Body of pancreas (tissue), 4 donors: ENCODE results near the gene TECR. TPM values are rescaled to one million over a fixed set of nuclear protein-coding genes. Genes with fewer than 3 reads are reported as not detected.

Experiments
- ATAC-seq: fragments of 150-250 bp; one replicate; pipeline ENCODE4 v1.9.1; 2016
- DNase-seq, 4 donors: peaks; one replicate each; pipeline ENCODE4 v3.0.0-alpha.2; 2019
- H3K27ac ChIP-seq, 4 donors: fragments of 200-600 bp; sonication (generic); 1 replicate in 3 of 4; 2 replicates in 1 of 4; pipeline versions ENCODE4 v1.5.1 to v1.6.1; 2016 to 2019; ENCODE audit warnings: mild to moderate bottlenecking in 1 of 4, mixed read lengths in 1 of 4, moderate library complexity in 1 of 4
- H3K27me3 ChIP-seq, 2 donors: fragments of 200-600 bp; sonication (generic); one replicate each; pipeline ENCODE4 v1.6.0; 2016; ENCODE audit warnings: mild to moderate bottlenecking in 1 of 2
- H3K36me3 ChIP-seq, 2 donors: fragments of 200-600 bp; sonication (generic); replicated peaks in 1 of 2; 2 replicates each; pipeline ENCODE4 v1.5.1; 2016; ENCODE audit warnings: low read depth in 2 of 2; ENCODE audit not compliant: insufficient read depth in 1 of 2
- H3K4me1 ChIP-seq: fragments of 200-600 bp; sonication (generic); one replicate; pipeline ENCODE4 v1.6.0; 2016
- H3K4me3 ChIP-seq, 2 donors: fragments of 200-600 bp; sonication (generic); 1 replicate in 1 of 2; 2 replicates in 1 of 2; pipeline ENCODE4 v1.5.1; 2016 to 2019
- H3K9me3 ChIP-seq, 3 donors: fragments of 200-600 bp; sonication (generic); 1 replicate in 2 of 3; 2 replicates in 1 of 3; pipeline ENCODE4 v1.5.1; 2016
- POLR2A ChIP-seq, 3 donors: fragments of 450-650 bp; IDR thresholded peaks; one replicate each; pipeline ENCODE4 v1.6.1; 2016; ENCODE audit warnings: antibody characterized with exemption in 3 of 3, mild to moderate bottlenecking in 2 of 3
- WGBS, 2 donors: methylation state at CpG; one replicate each; pipeline ENCODE4 v1.1.5; 2017; 5-methylcytosine and 5-hydroxymethylcytosine counted together
- intact Hi-C: fragments of 100-400 bp; cut with DNase I; formaldehyde crosslinking; loops from one replicate; pipeline ENCODE4 v1.15.1; 2023
- total RNA-seq, 2 donors: library from RNA; depleted of rRNA; stranded (reverse); fragments of >200 nt; gene quantifications; one replicate each; pipeline ENCODE4 v1.1.0, GENCODE V29; 2016
- TF ChIP-seq, protein P1 (sequence below), 7 experiments: fragments of 450-650 bp in 4 of 7; fragments of 200-600 bp in 3 of 7; sonication (generic) in 3 of 7; IDR thresholded peaks; one replicate each; pipeline ENCODE4 v1.5.1; 2016 to 2019; ENCODE audit warnings: antibody characterized with exemption in 7 of 7

Gene TECR
- total RNA-seq, 2 donors from 2014 or later, result 26.2 to 28.7 TPM

DNA sequence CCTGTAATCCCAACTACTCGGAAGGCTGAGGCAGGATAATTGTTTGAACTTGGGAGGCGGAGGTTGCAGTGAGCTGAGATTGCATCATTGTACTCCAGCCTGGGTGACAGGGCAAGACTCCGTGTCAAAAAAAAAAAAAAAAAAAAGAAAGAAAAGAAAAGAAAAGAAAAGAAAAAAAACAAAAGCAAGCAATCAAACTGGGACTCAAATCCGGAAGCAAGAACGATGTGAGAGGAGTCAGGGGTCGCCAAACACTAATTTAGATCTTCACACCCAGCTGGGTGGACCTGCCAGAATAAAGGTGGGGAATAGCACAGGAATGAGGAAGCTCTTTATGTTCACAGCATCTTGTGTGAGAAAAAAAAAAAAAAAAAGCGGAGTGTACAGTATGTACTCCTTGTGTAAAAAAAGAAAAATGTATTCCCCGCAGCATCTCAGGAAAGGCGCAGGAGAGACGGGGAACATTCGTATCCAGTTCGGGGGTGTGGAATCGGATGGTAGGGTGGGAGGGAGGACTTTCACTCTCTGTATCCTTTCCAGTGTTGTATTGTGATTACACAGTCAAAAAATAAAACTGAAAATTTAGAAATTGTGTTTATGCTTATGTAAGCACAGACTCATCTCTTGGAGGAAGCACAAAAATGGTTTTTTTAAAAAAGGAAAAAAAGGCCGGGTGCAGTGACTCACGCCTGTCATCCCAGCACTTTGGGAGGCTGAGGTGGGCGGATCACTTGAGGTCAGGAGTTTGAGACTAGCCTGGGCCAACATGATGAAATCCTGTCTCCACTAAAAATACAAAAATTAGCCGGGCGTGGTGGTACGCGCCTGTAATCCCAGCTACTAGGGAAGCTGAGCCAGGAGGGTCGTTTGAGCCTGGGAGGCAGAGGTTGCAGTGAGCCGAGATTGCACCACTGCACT is 18.8 kb upstream of the TECR start:
- DNase-seq, result peak in 1 of 4 donors; percentile 60
- Histone ChIP-seq H3K27ac (peak overlapping the region in 1 of 4 donors; percentile 49), H3K27me3 (no peaks in the 10 kb centered on the region)

DNA sequence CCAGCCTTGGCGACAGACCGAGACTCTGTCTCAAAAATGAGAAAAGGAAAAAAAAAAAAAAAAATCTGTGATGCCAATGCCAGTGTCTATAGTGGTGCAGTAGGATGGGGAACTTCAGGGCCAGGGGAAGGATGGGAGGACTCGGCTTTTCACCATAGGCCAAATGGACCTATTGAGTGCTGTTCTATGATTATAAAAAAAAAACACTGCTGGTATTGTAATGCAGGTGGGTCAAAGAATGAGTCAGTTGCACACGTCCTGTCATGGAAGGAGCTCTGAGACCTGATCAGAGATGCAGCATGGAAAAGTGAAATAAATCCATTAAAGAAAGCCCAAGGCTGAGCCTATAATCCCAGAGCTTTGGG is 18.2 kb upstream of the TECR start:
- no peak for TF ChIP-seq POLR2A (IDR thresholded peaks at IDR 0.05)
- TF ChIP-seq, protein P1, sequence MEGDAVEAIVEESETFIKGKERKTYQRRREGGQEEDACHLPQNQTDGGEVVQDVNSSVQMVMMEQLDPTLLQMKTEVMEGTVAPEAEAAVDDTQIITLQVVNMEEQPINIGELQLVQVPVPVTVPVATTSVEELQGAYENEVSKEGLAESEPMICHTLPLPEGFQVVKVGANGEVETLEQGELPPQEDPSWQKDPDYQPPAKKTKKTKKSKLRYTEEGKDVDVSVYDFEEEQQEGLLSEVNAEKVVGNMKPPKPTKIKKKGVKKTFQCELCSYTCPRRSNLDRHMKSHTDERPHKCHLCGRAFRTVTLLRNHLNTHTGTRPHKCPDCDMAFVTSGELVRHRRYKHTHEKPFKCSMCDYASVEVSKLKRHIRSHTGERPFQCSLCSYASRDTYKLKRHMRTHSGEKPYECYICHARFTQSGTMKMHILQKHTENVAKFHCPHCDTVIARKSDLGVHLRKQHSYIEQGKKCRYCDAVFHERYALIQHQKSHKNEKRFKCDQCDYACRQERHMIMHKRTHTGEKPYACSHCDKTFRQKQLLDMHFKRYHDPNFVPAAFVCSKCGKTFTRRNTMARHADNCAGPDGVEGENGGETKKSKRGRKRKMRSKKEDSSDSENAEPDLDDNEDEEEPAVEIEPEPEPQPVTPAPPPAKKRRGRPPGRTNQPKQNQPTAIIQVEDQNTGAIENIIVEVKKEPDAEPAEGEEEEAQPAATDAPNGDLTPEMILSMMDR (IDR thresholded peaks at IDR 0.05), result no peak
- H3K4me3 ChIP-seq, result no peak overlapping the region
- no peaks in the 10 kb centered on the region for H3K27me3 ChIP-seq
- peak overlapping the region in 1 of 4 donors; percentile 45 for H3K27ac ChIP-seq
- ATAC-seq, result no peak
- intact Hi-C loops, result no loop called here
- peaks cover 7 to 14% of the 10 kb centered on the region in 2 donors for H3K36me3 ChIP-seq
- WGBS, 2 donors, result 79 to 96% methylated on average over 4 of the region's 4 CpGs
- peaks cover 35% of the 10 kb centered on the region for H3K4me1 ChIP-seq
- H3K9me3 ChIP-seq, result no peaks in the 10 kb centered on the region
- no peak for DNase-seq

More for the DNA sequence above, 18.8 kb upstream of the TECR start:
- WGBS, 2 donors, result 69 to 76% methylated on average over 19 to 22 of the region's 22 CpGs
- Histone ChIP-seq H3K36me3 (peaks cover 5 to 11% of the 10 kb centered on the region in 2 donors), H3K9me3 (no peaks in the 10 kb centered on the region), H3K4me1 (peaks cover 29% of the 10 kb centered on the region), H3K4me3 (no peak overlapping the region)
- intact Hi-C loops, result no loop called here
- TF ChIP-seq POLR2A (IDR thresholded peaks at IDR 0.05), result no peak
- TF ChIP-seq, protein P1 (IDR thresholded peaks at IDR 0.05), result no peak
- no peak for ATAC-seq

DNA sequence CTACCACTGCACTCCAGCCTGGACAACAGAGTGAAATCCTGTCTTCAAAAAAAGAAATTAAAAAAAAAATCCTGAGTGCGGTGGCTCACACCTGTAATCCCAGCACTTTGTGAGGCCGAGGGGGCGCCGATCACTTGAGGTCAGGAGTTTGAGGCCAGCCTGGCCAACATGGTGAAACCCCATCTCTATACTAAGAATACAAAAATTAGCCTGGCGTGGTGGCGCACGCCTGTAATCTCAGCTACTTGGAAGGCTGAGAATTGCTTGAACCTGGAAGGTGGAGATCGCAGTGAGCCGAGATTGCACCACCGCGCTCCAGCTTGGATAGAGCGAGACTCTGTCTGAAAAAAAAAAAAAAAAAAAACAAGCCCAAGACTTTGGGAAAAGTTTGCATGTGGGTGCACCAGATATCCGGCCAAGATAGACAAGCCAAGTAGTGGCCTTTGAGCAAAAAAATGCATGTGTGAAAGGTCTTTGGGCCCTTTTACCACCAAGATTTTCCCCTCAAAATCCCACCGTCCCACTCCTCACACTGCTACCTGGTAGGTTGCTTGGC is 16.9 kb upstream of the TECR start:
- DNase-seq (no peak), ATAC-seq (no peak)
- Histone ChIP-seq H3K4me3 (no peak overlapping the region), H3K27me3 (no peaks in the 10 kb centered on the region), H3K27ac (peak overlapping the region in 1 of 4 donors; percentile 19), H3K36me3 (peaks cover 7 to 14% of the 10 kb centered on the region in 2 donors), H3K9me3 (no peaks in the 10 kb centered on the region), H3K4me1 (peaks cover 43% of the 10 kb centered on the region)
- intact Hi-C loops, result no loop called here
- TF ChIP-seq, protein P1 (IDR thresholded peaks at IDR 0.05), result no peak
- no peak for TF ChIP-seq POLR2A (IDR thresholded peaks at IDR 0.05)
- 89 to 93% methylated on average over 11 to 14 of the region's 14 CpGs for WGBS, 2 donors

DNA sequence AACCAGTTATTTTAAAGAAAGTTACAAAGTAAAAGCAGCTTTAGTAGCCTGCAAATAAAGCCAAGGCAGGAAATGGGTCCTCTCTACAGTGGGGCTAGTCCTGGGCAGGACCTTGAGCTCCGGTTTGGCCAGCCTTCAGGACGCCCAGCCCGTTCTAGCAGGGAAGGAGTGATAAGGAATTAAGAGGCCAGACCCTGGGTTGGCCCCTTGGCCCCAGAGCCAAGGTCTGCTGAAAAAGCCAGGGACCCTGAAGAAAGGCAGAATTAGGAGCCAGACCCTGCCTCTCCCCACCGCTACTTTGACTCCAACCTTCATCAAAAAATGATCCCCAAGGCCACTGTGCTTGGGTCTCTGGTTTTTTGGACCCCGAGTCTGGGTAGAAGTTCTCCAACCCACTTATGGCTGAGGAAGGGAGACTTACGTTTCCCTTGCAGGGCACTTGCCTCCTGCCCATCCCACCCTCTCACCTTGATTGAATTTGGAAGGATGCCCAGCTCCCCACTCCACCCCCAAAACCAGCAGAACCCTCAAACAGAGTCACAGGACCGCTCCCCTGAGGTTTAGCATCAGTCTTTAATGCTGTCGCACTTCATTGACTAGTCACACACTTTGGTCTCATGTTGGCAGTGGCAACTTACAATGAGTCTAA is 15.1 kb upstream of the TECR start:
- Histone ChIP-seq H3K9me3 (no peaks in the 10 kb centered on the region), H3K4me1 (peaks cover 51% of the 10 kb centered on the region), H3K36me3 (peaks cover 7 to 14% of the 10 kb centered on the region in 2 donors), H3K27ac (peak overlapping the region in 1 of 4 donors; percentile 37), H3K4me3 (no peak overlapping the region), H3K27me3 (no peaks in the 10 kb centered on the region)
- intact Hi-C loops, result no loop called here
- DNase-seq (no peak), ATAC-seq (no peak)
- no peak for TF ChIP-seq POLR2A (IDR thresholded peaks at IDR 0.05)
- TF ChIP-seq, protein P1 (IDR thresholded peaks at IDR 0.05), result no peak
- WGBS, 2 donors, result 68 to 78% methylated on average over 7 to 8 of the region's 8 CpGs
